Neural crest cell (in vitro differentiated cells): Measurements from ENCODE around the gene POLR1E. TPM values are rescaled to one million over a fixed set of nuclear protein-coding genes. Genes with fewer than 3 reads are reported as not detected.

Source experiments
- DNase-seq: peaks from one replicate; pipeline ENCODE4 v3.0.0; 2021; ENCODE audit warnings: low read depth, mixed read lengths, low spot score
- H3K27ac Mint-ChIP-seq: one replicate; pipeline ENCODE4 v1.8.0; 2021; ENCODE audit warnings: mild to moderate bottlenecking, mixed read lengths; ENCODE audit not compliant: unreplicated experiment
- H3K27me3 Mint-ChIP-seq: 2 replicates; pipeline ENCODE4 v1.8.0; 2021; ENCODE audit warnings: low read depth, mild to moderate bottlenecking, mixed read lengths
- H3K36me3 Mint-ChIP-seq: 2 replicates; pipeline ENCODE4 v1.8.0; 2021; ENCODE audit warnings: low read depth, mild to moderate bottlenecking, mixed read lengths
- H3K4me1 Mint-ChIP-seq: 2 replicates; pipeline ENCODE4 v1.8.0; 2021; ENCODE audit warnings: mixed read lengths
- H3K4me3 Mint-ChIP-seq: one replicate; pipeline ENCODE4 v1.8.0; 2021; ENCODE audit warnings: mild to moderate bottlenecking, mixed read lengths
- H3K9me3 Mint-ChIP-seq: 2 replicates; pipeline ENCODE4 v1.8.0; 2021; ENCODE audit warnings: mixed read lengths
- CTCF ChIP-seq: fragments of 200-600 bp; sonication (generic); conservative IDR thresholded peaks from 2 replicates; pipeline ENCODE4 v1.5.0; 2021; ENCODE audit warnings: antibody characterized with exemption, mild to moderate bottlenecking
- total RNA-seq: library from RNA; stranded (reverse); gene quantifications from 2 replicates; pipeline ENCODE4 v1.2.1, GENCODE V29; 2021

POLR1E gene
- total RNA-seq, 1 donor from 2014 or later = 46.4 TPM

GRCh38 chr9:37549527-37549926 is 63.8 kb downstream of the POLR1E start:
- H3K36me3 Mint-ChIP-seq = no peaks in the 10 kb centered on the region
- DNase-seq = no peak
- H3K4me1 Mint-ChIP-seq = no peaks in the 10 kb centered on the region
- H3K27ac Mint-ChIP-seq = no peak overlapping the region
- H3K4me3 Mint-ChIP-seq = no peak overlapping the region
- no peaks in the 10 kb centered on the region for H3K27me3 Mint-ChIP-seq
- TF ChIP-seq CTCF = no peak
- peaks cover 2% of the 10 kb centered on the region for H3K9me3 Mint-ChIP-seq

DNA sequence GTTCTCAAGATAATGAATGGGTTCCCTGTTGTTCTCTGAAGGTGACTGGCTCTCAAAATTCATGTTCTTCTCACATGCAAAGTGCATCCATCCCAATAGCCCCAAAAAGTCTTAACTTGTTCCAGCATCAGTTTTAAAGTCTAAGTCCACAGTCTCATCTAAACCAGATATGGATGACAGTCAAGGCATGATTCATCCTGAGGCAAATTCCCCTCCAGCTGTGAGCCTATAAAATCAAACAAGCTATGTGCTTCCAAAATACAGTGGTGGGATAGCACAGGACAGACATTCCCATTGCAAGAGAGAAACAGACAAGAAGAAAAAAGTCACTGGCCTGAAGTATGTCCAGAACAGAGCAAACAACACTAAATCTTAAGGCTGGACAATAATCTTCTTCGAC is 65.0 kb downstream of the POLR1E start:
- Mint-ChIP-seq H3K36me3 (no peaks in the 10 kb centered on the region), H3K27ac (no peak overlapping the region), H3K9me3 (no peaks in the 10 kb centered on the region), H3K27me3 (no peaks in the 10 kb centered on the region), H3K4me3 (no peak overlapping the region), H3K4me1 (no peaks in the 10 kb centered on the region)
- TF ChIP-seq CTCF = no peak
- no peak for DNase-seq

- no peaks in the 10 kb centered on the region for H3K27me3 Mint-ChIP-seq
- no peak for DNase-seq
- H3K27ac Mint-ChIP-seq = no peak overlapping the region
- no peak overlapping the region for H3K4me3 Mint-ChIP-seq
- H3K9me3 Mint-ChIP-seq = no peaks in the 10 kb centered on the region
- TF ChIP-seq CTCF = no peak
- no peaks in the 10 kb centered on the region for H3K36me3 Mint-ChIP-seq
- no peaks in the 10 kb centered on the region for H3K4me1 Mint-ChIP-seq
These were observed 65.7 kb downstream of the POLR1E start for GRCh38 chr9:37551468-37551867.

- Mint-ChIP-seq H3K4me3 (no peak overlapping the region), H3K4me1 (no peaks in the 10 kb centered on the region), H3K9me3 (no peaks in the 10 kb centered on the region), H3K27ac (no peak overlapping the region), H3K36me3 (peaks cover 2% of the 10 kb centered on the region), H3K27me3 (no peaks in the 10 kb centered on the region)
- no peak for TF ChIP-seq CTCF
- no peak for DNase-seq
These were observed 66.1 kb downstream of the POLR1E start for GRCh38 chr9:37551888-37552287.

Other genes starting within 250 kb of the POLR1E start
- gene GRHPR, start 63.3 kb upstream of the POLR1E start, total RNA-seq = 120 and 121 TPM in 2 replicates
- 21.6 and 22.9 TPM in 2 replicates for gene ZBTB5, start 20.5 kb upstream of the POLR1E start, total RNA-seq
- 24.8 and 25.6 TPM in 2 replicates for gene FBXO10, start 90.4 kb downstream of the POLR1E start, total RNA-seq
- 155 and 159 TPM in 2 replicates for gene TOMM5, start 106.6 kb downstream of the POLR1E start, total RNA-seq
- 0.11 and 0.19 TPM in 2 replicates for gene FRMPD1, start 165.0 kb downstream of the POLR1E start, total RNA-seq